Measurements from ENCODE around the gene SFXN3.

The SFXN3 gene

GRCh38 chr10:101056365-101057151 lies 25.5 kb downstream of the SFXN3 start:
- in situ Hi-C loops (cut with MboI; ENCODE audit: low sequenced_read_pairs) = no loop called here

DNA sequence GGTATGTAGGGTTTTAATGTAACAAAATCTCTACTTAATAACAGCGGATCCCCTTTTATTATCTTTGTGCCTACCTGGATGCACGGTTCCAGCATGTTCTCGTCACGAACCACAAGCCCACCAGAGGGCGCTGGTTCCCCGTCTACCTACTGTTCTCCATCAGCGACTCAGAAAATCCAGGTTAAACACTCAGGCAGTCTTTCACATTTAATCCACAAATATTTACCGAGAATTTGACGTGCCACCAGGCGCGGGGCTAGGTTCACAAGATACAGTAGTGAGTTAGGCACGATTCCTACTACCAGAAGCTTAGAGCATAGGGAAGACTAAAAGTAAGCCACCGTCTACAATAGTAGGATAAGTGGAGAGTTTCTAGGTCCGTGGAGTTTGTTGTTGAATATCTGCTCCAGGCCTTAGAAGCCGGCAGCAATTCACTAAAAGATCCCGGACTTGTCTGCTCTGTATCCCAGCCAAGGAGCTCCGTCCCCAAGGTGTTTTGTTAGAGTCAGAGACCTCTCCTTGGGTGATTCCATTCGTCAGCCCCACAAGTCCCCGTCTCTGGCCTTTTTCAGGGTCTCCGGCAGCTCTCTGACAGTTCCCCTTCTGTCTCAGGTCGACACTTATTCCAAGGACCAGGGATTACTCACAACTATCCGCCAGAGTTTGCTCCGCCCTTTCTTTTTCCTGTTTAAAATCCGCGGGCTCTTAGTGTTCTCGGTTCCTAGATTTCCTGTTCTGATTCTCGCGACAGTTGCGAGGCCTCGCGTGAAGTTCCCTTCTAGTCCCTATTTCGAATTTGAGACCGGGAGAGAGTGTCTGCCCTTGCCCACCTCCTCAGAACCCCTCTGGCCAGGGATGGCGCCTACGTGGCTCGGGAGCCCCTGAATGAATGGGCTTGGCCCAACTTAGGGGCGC lies 29.3 kb downstream of the SFXN3 start:
- in situ Hi-C loops (cut with MboI; ENCODE audit: low sequenced_read_pairs) = no loop called here

DNA sequence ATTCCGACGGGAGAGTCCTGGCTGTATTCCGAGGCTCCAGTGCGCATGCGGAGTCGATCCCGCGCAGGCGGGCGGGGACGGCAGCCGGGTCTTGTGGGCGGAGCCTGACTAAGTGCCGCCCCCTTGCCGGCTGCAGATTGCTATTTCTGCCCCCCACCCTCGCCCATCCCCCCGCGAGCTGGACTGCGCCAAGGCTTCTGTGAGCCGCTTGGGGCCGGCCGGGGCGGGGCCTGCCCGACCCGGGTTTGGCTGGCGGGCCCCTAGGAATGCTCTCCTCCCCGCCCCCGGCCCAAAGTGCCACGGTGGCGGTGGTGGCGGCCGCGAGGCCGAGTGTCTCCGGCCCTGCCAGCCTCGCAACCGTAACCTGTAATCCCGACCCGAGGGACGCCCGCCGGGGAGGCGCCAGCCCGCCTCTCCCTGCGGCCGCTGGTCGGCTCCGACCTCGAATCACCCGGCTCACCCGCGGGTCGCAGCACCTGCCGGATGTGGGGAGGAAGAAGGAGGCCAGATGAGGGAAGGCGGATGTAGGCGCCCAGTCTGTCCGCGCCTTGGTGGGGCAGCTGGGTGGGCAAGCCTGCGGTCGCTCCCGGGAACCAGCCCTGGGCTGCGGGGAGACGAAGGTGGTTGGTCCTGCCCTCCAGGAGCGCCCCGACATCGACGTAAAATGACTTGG lies 30.1 kb downstream of the SFXN3 start:
- in situ Hi-C loops (cut with MboI; ENCODE audit: low sequenced_read_pairs) = no loop called here

GRCh38 chr10:101061624-101062231 lies 30.7 kb downstream of the SFXN3 start, which contains the start of gene KAZALD1:
Gene KAZALD1, plus strand, starts transcription at chr10:101061989. Its CDS starts 604 bp downstream, at chr10:101062593.
- in situ Hi-C loops (cut with MboI; ENCODE audit: low sequenced_read_pairs) = no loop called here

DNA sequence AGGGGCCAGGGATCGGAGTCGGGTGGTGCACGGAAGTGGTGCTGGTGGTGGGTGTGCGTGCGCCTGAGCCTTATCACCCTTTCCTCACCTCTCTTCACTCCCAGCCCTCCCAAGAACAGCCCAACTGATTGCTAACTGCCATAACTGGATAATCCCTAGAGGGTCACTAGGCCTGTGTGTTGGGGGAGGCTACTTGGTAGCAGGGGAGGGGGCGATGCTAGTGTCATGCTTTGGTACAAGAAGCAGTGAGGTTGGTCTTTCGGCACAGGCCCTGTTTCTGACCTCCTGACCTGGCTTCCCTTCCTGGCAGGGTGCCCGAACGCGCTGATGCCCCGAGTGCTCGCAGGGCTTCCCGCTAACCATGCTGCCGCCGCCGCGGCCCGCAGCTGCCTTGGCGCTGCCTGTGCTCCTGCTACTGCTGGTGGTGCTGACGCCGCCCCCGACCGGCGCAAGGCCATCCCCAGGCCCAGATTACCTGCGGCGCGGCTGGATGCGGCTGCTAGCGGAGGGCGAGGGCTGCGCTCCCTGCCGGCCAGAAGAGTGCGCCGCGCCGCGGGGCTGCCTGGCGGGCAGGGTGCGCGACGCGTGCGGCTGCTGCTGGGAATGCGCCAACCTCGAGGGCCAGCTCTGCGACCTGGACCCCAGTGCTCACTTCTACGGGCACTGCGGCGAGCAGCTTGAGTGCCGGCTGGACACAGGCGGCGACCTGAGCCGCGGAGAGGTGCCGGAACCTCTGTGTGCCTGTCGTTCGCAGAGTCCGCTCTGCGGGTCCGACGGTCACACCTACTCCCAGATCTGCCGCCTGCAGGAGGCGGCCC lies 31.4 kb downstream of the SFXN3 start:
- in situ Hi-C loops (cut with MboI; ENCODE audit: low sequenced_read_pairs) = no loop called here

DNA sequence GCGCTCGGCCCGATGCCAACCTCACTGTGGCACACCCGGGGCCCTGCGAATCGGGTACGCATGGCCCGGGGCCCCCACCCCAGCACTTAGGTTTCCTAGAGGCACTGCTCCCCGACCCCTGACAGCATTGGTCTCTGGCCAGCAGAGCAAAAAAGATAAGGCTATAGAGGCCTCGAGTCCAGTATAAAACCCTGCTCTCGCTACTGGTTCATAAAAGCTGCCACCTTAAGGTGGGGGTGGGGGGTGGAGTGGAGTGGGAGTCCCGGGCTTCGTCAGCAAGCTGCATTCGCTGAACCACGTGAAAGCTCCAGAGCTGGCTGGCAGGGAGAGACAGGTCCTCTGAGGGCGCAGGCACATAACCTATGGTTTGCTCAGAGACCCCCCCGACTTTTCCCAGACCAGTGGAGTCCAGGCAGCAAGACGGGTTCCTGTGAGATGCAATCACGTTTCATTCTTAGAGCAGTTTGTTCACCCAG lies 32.1 kb downstream of the SFXN3 start:
- in situ Hi-C loops (cut with MboI; ENCODE audit: low sequenced_read_pairs) = no loop called here

DNA sequence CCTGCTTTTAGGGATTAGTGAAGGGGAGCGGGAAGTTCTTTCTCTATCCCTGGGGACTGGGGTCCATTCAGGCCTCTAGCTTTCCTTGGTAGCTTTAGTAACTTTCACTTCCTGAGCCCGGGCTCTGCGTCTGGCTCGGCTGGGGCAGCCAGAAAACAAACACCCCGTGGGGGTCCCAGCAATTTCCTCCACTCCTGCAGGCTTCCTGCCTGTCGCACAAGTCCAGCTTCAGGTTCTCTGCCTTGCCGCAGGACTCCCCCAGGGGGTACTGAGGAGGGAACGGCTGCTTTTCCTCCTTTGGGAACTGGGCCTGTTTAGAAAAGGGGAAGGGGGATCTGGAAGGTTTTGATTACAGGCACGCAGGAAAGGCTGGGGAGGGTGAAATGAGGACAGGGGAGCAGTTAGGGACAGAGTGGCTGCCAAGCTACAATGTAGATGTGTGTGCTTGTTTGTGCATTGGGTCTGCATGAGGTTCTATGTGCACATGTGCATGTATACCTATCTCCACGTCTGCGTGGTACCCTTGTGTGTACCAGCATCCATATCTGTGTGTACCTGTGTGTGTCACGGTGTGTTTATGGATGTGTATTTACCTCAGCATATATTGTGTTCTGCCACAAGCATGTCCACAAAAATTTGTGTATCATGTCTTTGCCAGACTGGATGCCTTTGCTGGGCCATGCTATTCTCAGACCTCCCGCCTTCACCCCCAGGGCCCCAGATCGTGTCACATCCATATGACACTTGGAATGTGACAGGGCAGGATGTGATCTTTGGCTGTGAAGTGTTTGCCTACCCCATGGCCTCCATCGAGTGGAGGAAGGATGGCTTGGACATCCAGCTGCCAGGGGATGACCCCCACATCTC lies 32.7 kb downstream of the SFXN3 start:
- in situ Hi-C loops (cut with MboI; ENCODE audit: low sequenced_read_pairs) = no loop called here

DNA sequence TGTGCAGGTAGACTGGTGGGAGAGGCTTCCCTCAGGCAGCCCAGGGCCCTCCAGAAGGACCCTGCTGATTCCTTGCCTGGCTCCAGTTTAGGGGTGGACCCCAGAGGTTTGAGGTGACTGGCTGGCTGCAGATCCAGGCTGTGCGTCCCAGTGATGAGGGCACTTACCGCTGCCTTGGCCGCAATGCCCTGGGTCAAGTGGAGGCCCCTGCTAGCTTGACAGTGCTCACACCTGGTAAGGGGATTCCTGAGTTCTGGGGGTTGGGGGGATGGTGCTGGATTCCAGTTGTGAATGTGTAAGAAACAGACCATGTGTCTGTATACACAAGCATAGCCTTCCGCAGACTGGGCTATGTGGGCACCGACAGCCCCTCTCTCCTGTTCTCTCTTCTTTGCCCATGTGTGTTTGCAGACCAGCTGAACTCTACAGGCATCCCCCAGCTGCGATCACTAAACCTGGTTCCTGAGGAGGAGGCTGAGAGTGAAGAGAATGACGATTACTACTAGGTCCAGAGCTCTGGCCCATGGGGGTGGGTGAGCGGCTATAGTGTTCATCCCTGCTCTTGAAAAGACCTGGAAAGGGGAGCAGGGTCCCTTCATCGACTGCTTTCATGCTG lies 33.5 kb downstream of the SFXN3 start:
- in situ Hi-C loops (cut with MboI; ENCODE audit: low sequenced_read_pairs) = no loop called here

DNA sequence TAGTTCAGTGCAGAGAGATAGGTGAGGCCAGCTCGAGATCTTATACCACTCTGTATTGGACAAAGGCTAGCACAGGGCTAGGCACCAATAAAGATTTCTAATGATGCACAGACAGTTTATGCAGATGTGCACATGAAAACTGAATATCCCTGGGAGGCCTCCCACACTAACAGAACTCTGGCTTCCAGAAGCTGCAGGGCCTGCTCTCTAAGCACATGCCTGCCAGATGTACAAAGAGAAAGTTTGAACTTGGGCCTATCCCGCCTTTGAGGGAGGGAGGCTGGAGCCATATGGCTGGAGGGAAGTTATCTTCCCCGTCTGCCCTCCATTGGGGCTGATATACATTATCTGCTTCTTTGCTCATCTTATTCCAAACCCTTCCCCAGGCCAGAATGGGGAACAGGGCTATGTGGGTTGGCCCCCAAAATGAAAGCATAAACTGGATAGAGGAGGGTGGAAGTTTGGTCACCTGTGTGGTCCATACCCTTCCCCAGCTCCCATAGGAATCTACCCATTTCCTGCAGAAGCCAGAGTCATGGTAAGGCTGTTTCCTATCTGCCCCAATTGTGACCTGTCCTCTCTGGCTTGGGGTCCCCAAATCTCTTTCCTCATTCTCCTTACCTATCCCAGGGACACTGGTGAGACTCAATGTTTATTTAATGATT lies 34.6 kb downstream of the SFXN3 start:
- in situ Hi-C loops (cut with MboI; ENCODE audit: low sequenced_read_pairs) = no loop called here

GRCh38 chr10:101066146-101066895 lies 35.3 kb downstream of the SFXN3 start:
- in situ Hi-C loops (cut with MboI; ENCODE audit: low sequenced_read_pairs) = no loop called here

GRCh38 chr10:101066896-101067355 lies 35.9 kb downstream of the SFXN3 start:
- in situ Hi-C loops (cut with MboI; ENCODE audit: low sequenced_read_pairs) = no loop called here

DNA sequence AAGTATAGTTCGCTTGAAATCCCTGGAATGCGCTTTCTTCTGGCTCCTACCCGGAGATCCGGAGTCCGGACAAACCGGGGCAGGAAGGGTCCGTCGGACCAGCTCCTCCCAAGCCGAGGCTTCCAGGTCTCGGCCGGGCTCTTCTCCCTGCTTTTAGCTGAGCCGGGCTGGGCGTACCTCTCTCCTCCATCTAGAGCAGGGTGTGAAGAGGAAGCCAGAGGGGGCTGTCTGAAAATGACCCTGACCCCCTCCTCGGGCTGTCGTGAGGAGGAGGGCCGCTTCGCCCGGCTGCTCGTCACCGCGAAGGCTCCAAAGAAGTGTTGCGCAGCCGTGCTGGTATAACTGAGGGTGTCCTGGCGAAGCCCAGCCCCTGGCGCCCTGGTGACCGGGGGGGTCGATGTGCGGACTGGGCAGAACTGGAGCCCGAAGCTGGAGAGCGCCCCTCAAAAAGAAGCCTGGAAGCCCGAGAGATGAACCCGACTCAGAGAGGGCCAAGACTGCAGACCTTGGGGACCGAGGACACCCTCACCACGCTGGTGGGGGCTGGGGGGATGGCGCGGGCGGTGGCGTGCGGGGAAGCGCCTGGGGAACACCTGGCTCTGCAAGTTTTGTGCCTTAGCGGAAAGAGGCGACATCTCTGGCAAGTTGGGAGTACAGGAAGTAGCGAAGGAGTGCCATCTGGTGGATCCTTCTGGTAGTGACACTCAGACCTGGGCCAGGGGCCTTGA lies 36.5 kb downstream of the SFXN3 start:
- in situ Hi-C loops (cut with MboI; ENCODE audit: low sequenced_read_pairs) = no loop called here

GRCh38 chr10:101069441-101069840 lies 38.4 kb downstream of the SFXN3 start:
- in situ Hi-C loops (cut with MboI; ENCODE audit: low sequenced_read_pairs) = no loop called here

DNA sequence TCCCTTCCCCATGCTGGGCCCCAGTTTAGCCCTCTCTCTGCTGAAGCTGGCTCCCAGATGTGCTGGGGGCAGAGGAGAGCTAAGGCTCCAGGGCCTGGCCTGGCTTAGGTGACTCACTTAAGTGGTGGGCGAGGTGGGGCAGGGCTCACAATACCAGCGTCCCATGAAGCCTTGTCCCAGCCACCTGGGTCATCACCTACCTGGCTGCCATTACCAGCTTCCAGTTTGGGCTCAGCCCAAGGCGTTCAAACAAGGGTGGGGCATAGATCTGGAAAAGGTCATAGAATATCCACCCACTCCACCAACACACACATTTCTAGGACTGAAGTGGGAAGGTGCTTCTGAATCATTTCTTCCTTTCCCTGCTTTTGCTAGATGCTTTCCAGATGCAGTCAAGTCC lies 39.1 kb downstream of the SFXN3 start:
- in situ Hi-C loops (cut with MboI; ENCODE audit: low sequenced_read_pairs) = no loop called here

- in situ Hi-C loops (cut with MboI; ENCODE audit: low sequenced_read_pairs) = no loop called here
Observed at GRCh38 chr10:101071267-101071884, 40.3 kb downstream of the SFXN3 start.

DNA sequence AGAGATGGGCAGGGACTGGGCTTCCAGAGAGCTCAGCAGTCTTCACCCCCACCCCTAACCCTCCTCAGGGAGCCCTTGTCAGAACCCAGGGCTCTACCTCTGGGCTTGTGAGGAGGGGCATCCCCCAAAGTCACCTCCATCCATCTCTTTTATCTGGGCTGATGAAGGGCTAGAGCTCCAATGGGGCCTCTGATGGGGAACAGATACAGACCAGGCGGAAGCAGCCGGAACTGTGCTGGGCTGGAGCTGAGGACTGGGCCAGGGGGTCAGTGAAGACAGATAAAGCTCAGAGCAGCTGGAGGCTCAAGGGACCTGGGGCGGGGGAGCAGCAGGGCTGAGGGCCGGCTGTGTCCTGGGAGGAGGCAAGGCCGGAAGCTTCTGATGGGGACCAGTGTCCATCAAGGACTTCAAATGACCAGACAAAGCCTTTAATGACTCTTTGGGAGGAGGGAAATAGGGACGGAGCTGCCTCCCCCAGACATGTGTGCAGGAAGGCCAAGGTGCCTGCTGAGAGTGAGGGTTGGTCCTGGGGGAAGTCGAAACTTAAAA lies 40.9 kb downstream of the SFXN3 start:
- in situ Hi-C loops (cut with MboI; ENCODE audit: low sequenced_read_pairs) = no loop called here

Measured in HL-60/S4 treated with retinoic acid at 250 ng/mL for 4 days and 3 days (cell line).